ENCODE measurements around the gene PCSK5. TPM values are rescaled to one million over a fixed set of nuclear protein-coding genes. Genes with fewer than 3 reads are reported as not detected.
A peak's percentile ranks its signal among the peaks of the same experiment; 100 is the strongest.
"Not testable (repeated sequence)": the region's sequence is repeated elsewhere in the genome, so short reads cannot be mapped to it uniquely, and the experiment has no call there.

The PCSK5 gene
- polyA plus RNA-seq (ENCODE audit: insufficient read length in 4 of 4) = 10 to 100 TPM; 15.1 to 19.0 (median 16.8) TPM

DNA sequence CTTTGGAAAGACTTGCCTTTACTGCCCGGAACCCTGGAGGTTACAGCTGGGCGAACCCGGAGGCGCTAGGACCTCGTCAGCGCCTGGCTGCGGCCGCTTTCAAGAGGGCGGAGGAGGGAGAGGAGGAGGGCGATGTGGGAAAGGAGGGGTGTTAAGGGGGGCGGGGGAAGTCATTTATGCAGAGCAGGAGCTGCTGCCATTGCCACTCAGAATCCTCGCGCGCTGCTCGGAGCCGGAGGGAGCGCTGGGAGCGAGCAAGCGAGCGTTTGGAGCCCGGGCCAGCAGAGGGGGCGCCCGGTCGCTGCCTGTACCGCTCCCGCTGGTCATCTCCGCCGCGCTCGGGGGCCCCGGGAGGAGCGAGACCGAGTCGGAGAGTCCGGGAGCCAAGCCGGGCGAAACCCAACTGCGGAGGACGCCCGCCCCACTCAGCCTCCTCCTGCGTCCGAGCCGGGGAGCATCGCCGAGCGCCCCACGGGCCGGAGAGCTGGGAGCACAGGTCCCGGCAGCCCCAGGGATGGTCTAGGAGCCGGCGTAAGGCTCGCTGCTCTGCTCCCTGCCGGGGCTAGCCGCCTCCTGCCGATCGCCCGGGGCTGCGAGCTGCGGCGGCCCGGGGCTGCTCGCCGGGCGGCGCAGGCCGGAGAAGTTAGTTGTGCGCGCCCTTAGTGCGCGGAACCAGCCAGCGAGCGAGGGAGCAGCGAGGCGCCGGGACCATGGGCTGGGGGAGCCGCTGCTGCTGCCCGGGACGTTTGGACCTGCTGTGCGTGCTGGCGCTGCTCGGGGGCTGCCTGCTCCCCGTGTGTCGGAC is at the start of gene PCSK5:
Gene PCSK5, plus strand, starts transcription at position 202 of the 805 bp plus-strand sequence. Its CDS starts 509 bp downstream, at position 711.
- DNase-seq (ENCODE audit: low read depth in 4 of 4, low spot score in 3 of 4) = peak; percentile 91 to 92 (median 92)

DNA sequence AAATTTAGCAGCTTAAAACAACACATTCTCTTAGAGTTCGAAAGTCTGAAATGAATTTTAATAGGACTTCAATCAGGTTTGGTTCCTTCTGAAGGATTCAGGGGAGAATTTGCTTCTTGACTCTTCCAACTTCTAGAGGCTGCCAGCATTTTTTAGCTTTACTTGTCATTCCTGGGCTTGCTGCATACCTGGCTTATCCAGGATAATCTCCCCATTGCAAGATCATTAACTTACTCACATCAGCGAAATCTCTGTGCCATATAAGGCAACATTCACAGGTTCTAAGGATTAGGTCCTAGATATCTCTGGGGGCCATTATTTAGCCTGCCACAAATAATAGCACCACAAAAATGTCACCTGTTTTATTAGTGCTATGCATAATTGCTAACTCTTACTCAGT is 46.2 kb upstream of the PCSK5 start:
- no peak for DNase-seq (ENCODE audit: low read depth in 4 of 4, low spot score in 3 of 4)

DNA sequence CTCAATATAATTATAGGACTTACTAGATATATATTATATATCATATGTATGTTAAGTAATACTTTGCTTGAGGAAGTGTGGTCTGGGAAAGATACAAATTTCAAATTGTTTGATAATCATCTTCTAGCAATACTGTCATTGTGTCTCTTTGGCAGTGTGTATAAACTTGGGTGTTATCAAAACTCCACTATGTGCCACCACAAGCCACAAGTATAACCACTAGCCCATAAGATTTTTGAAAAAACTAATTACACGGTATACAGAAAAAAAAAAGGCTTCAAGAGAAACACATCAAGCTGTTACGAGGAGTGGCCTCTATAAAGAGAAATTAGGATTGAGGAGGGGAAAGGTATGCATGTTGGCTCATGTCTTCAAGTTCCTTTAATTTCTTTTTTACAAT is 44.7 kb upstream of the PCSK5 start:
- no peak for DNase-seq (ENCODE audit: low read depth in 4 of 4, low spot score in 3 of 4)

DNA sequence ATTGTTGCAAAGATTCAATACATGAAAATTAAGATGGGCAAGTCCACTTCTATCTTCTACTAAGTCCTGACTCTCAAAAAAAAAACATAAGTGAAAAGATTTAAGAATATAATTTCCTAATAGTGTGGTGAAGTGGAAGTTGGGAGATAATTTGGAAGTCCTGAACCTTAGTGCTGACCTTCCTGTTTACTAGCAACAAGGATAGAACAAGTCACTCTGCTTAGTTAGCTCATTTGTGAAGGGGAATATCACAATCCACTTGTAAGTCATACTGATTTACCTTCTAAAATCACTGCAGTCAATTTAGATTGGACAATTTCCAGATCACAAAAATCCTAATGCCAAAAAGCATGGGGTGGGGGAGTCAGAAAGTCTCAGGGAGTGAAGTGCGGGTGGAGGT is 43.4 kb upstream of the PCSK5 start:
- DNase-seq (ENCODE audit: low read depth in 4 of 4, low spot score in 3 of 4) = no peak

DNA sequence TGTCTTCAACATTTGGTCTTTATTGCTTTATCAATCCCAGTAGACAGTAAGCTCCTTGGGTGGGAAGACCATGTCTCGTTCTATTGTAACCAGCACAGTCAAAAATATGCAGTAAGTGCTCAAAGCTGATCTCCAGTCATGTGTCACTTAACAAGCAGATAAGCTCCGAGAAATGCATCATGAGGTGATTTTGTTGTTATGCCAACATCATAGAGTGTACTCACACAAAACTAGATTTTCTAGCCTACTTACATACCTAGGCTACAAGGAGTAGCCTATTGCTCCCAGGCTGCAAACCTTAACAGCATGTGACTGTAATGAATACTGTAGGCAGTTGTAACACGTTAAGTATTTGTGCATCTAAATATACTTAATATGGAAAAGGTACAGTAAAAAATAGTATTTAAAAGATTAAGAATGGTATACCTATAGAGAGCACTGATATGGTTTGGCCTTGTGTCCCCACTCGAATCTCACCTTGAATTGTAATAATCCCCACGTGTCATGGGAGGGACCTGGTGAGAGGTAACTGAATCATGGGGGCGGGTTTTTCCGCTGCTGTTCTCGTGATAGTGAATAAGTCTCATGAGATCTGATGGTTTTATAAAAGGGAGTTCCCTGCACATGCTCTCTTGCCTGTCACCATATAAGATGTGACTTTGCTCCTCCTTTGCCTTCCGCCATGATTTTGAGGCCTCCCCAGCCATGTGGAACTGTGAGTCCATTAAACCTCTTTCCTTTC is 39.8 kb upstream of the PCSK5 start:
- DNase-seq (ENCODE audit: low read depth in 4 of 4, low spot score in 3 of 4) = no peak

DNA sequence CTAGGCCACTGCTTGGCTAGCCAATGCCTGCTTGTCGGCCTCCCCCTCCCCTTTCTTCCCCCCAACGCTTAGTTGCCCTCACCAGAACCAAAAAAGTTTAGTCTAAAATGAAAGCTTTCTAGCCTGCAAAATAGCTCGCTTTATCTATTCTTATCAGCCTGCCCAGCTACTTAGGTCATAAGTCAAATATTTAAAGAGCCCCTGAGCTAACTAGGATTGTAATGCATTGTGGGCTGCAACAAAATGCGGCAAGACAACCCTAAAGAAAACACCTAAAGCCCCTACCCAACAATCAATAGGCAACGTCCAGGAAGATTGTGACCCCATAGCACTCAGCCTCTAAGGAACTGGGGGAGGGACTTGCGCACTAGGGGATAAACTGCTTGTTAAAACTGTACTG is 38.6 kb upstream of the PCSK5 start:
- DNase-seq (ENCODE audit: low read depth in 4 of 4, low spot score in 3 of 4) = no peak

DNA sequence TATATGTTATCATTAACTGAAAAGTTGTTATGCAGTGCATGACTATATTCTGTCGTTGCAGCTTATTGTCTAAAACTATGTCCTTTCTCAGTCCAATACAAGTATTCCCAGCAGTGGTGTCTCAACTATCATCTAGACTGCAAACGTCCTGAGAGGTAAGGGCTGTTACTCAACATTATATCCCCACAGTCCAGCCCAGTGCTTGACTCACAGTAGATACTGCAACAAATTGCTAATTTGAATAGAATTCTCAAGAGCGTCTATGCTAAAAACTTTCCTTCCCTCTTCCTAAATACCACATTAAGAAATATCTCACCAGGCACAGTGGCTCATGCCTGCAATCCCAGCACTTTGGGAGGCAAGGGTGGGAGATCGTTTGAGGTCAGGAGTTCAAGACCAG is 37.7 kb upstream of the PCSK5 start:
- DNase-seq (ENCODE audit: low read depth in 4 of 4, low spot score in 3 of 4) = no peak

DNA sequence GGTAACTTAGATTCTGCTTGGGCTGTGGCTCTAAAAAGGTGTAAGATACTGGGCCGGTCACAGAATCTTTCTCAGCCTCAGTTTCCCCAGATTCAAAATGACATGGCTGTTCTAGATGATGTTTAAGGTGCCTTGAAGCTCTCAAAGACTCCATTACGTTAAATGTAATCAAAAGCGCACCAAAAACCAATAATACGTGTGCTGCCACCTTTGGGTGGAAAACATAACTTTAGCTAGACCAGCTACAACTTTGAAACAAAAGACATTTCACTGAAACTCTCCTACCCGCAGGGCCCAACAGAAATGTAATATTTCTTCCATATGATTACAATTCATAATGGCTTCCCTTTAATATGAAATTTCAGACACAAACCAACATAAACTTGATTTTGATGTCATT is 35.0 kb upstream of the PCSK5 start:
- DNase-seq (ENCODE audit: low read depth in 4 of 4, low spot score in 3 of 4) = no peak

DNA sequence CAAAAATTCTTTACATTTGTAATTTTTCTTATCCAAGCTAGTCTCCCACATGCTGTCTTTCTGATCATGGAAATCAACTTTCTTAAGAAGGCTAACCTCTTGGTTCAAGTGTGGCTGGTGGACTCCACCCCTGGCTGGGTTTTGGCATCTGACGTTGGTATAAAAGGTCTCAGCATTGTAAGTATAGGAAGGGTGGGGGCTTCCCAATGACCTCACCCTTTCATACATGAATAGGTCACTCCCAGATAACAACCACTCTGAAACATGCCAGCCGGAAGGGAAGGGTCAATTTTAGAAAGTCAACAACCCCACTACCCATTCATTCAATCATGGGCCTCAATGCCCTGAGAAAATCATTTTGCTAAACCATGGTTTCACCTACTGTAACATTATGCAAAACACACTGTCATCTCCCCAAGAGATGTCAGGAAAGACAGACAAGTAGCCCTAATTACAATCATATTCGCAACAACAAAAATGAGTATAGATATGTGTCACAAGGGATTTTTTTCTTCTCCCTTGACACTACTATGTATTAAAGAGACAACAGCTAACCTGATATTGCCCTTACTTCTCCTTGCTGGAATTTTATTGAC is 31.9 kb upstream of the PCSK5 start:
- DNase-seq (ENCODE audit: low read depth in 4 of 4, low spot score in 3 of 4) = no peak

DNA sequence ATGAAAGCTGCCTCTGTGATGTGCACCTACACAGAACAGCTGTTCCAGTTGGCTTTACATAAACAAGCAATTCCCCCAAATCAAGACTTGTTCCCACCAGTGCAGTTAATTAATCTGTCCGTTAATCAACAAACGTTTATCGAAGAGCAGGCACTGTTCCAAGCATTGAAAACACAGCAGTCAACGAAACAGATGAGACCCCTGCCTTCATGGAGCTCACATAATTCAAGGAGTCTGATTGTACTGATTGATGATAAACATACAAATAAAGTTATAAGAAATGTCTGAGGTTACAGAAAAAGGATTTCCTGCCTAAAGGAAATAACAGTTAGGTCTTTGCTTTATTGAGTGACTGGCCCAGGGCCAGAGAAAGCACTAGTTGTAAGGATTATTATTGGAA is 26.2 kb upstream of the PCSK5 start:
- DNase-seq (ENCODE audit: low read depth in 4 of 4, low spot score in 3 of 4) = no peak

DNA sequence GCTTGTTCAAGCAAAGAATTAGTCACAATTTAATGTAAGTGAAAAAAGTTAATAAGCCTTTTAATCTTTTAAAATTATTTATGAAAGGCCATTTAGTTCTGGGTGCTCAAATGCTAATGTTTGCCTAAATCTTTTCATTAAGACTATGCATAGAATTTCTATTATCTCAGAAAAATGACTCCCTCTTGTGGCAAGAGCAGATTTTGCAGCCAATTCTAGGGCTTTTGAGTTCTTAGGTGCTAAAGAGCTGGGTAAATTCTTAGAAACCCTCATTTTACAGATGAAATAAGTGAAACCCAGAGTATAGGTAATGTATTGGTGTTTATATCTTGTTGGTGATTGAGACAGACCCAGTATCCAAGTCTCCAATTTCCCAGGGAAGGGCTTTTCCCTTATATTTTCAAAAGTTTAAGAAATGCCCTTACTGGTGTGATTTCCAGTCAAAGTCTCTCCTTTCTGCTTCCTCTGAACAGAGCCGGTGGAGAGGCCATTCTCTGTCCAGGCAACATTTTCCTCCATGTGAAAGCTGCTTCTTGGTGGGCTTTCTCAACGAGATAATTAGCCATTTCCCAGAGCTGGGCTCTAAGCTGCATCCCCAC is 24.1 kb upstream of the PCSK5 start:
- peak in 2 of 4 donors; percentile 22 to 32 for DNase-seq (ENCODE audit: low read depth in 4 of 4, low spot score in 3 of 4)

DNA sequence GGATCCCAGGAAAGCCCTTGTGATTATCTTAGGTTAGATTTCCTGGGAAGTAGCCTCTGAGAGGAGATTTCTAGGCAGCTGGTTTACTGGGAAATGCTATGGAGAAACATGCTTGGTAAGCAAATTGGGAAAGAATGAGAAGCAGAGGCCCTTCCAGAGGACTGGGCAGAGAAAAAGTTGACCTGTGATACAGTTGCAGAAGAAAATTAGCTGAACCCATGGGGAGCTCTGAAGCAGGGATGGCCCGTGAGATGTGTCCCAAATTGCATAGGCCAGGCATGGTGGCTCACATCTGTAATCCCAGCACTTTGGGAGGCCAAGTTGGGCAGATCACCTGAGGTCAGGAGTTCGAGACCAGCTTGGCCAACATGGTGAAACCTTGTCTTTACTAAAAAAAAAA is 21.9 kb upstream of the PCSK5 start:
- not testable (repeated sequence) for DNase-seq (ENCODE audit: low read depth in 4 of 4, low spot score in 3 of 4)

DNA sequence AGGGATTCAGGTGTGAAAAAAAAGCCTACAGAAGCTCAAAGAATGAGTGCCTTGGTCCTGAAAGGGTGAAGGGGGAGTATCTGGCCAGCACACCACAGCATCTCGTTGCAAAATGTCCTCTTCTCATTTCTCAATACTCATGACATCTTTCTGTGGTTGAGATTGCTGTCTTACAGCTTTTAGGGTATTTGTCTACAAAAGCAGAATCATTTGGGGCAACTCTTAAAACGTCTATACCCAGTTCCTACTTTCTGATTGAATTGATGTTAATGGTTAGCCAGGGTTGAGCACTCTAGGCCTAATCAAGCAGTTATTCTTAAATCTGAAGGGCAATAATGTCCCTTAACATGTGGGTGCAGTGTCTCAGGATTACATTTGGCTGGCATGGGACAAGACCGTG is 21.2 kb upstream of the PCSK5 start:
- DNase-seq (ENCODE audit: low read depth in 4 of 4, low spot score in 3 of 4) = no peak

DNA sequence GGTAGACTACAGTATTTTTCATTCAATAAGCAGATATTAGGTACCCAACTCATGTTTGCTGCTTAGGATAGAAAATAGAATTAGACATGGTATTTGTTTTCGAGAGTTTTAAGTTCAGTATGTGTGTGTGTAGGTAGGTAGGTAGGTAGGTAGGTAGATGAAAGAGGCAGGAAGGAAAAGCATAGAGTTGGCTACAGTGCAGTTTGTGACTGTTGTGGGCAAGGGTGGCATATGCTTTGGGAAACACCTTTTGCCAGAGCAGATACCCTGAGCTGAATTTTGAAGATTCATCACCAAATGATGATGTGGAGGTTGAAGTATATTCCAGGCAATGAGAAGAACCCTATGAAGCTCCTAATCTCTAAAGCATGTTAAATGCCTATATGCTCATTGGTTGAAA is 20.0 kb upstream of the PCSK5 start:
- no peak for DNase-seq (ENCODE audit: low read depth in 4 of 4, low spot score in 3 of 4)

DNA sequence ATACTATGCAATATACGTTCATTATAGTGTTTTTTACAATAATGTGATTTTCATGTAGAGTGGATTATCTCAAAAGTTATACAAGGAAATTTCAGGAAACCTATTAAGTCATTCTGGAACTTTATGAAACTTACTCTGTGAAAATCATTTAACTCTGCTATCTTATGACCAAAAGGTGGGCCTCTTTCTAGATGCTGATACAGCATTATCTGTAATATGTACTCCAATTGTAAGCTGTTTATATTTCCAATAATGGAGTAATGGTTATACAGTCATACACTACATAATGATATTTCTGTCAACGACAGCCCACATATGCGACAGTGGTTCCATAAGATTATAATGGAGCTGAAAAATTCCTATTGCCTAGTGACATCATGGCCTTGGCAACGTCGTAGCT is 18.8 kb upstream of the PCSK5 start:
- no peak for DNase-seq (ENCODE audit: low read depth in 4 of 4, low spot score in 3 of 4)

DNA sequence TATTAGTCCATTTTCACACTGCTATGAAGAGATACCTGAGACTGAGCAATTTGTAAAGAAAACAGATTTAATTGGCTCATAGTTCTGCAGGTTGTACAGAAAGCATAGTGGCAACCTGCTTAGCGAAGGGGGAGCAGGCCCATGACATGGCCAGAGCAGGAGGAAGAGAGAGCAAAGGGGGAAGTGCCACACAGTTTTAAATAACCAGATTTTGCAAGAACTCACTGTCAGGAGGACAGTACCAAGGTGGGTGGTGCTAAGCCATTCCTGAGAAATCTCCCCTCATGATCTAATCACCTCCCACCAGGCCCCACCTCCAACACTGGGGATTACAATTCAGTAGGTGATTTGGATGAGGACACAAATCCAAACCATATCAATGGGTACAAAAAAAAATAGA is 16.8 kb upstream of the PCSK5 start:
- no peak for DNase-seq (ENCODE audit: low read depth in 4 of 4, low spot score in 3 of 4)

DNA sequence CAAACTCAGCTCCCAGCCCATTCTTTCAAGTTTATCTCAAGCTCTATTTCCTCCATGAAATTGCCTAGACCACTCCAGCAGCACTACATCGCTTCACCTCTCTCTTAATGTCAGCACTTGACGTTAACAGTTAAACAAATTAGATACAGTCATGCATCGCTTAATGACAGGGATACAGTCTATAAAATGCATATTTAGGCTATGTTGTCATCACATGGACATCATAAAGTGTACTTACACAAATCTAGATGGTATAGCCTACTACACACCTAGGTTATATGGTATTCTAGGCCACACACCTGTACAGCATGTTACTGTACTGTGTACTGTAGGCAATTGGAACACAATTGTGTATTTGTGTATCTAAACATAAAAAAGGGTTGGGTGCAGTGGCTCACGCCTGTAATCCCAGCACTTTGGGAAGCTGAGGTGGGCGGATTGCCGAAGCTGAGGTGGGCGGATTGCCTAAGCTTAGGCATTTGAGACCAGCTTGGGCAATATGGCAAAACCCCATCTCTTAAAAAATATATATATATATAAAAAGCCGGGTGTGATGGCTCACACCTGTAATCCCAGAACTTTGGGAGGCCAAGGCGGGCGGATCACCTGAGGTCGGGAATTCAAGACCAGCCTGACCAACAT is 13.4 kb upstream of the PCSK5 start:
- no peak for DNase-seq (ENCODE audit: low read depth in 4 of 4, low spot score in 3 of 4)

DNA sequence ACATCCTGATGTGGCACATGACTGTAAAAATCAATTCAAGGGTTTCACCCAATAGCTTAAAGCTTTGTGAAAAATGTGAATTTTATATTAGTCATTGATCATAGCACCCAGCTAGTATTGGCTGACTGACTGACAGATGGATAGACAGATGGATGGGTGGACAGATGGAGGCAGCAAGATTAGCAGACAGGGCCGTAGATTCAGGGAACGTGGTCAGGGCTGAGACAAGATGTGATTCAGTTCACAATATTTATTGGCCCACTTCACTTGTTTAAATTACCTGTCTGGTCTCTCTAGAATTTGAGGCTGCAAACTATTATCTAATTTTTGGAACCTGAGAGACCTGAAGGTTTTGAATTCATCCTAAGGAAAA is 12.0 kb upstream of the PCSK5 start:
- DNase-seq (ENCODE audit: low read depth in 4 of 4, low spot score in 3 of 4) = no peak

DNA sequence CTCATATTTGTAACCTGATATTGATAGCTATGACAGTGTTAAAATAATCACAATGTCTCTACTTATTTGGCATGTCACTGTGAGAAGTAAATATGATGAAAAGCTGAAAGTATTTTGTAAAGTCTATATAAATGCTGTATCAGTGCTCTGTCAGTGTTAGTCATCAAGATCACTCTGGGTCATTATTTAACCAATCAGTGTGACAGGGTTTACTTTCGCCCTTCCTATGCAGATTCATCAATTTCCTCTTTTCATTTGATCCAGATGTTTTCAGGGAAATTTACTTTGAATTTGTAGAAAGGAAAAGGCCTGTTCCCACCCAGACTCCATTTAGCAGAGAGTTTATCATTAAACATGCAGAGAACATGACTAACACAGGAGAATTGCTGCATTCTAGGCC is 9.9 kb upstream of the PCSK5 start:
- DNase-seq (ENCODE audit: low read depth in 4 of 4, low spot score in 3 of 4) = no peak

DNA sequence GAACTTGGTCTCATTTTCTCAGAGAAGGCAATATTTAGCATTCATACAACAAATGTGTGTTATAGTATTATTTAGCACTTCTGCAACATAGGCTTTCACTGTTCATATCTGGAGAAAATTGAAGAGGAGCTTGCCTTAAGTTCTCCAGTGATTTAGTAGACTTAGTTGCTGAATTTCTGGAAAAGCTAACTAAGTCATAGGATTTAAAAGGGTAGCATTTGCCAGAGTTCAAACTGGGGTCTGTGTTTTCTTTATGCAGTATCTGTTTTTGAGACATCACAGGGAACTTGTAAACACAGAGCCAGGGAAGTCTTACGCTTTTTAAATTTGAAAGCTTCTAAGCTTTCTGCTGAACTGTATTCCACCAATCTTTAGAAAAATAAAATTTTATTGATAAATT is 8.7 kb upstream of the PCSK5 start:
- no peak for DNase-seq (ENCODE audit: low read depth in 4 of 4, low spot score in 3 of 4)

DNA sequence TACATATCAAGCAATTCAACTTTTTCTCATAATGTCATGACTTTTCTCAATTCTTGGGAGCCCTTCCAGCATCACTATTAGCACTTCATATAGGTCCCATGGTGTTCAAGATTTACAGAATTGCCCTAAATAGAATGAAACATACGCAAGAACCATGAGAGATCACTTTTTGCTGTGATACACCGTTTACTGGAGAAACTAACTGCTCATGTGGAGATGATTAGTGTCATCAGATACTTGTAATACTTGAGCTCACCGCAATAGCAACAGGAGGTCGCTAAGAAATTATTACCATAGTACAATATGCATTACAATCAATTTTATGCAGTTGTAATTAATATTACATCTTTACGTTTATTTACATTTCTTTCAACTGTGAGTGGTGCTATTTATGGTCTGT is 4.8 kb upstream of the PCSK5 start:
- no peak for DNase-seq (ENCODE audit: low read depth in 4 of 4, low spot score in 3 of 4)
